NB4 (cell line): ENCODE data around the gene ADCY5.

Experiments
- DNase-seq: peaks from one replicate; pipeline ENCODE4 v3.0.0; 2010; ENCODE audit warnings: low read depth
- H3K4me3 ChIP-seq: one replicate; pipeline ENCODE4 v1.5.1; 2011; ENCODE audit warnings: mild to moderate bottlenecking, low read depth, low read length, moderate library complexity
- MYC ChIP-seq: IDR thresholded peaks from 2 replicates; pipeline ENCODE4 v1.6.1; 2011; ENCODE audit warnings: low read depth, low read length
- POLR2A ChIP-seq: IDR thresholded peaks from 2 replicates; pipeline ENCODE4 v1.6.1; 2011; ENCODE audit warnings: mild to moderate bottlenecking; ENCODE audit not compliant: insufficient read length; ENCODE audit errors: extremely low read depth
- TF ChIP-seq, protein P1 (sequence below): IDR thresholded peaks from 2 replicates; pipeline ENCODE4 v1.6.1; 2011; ENCODE audit warnings: low read depth, low read length
- TF ChIP-seq, protein P2 (sequence below): IDR thresholded peaks from one replicate; pipeline ENCODE4 v1.5.1; 2012; ENCODE audit warnings: low read depth, low read length

Gene ADCY5

DNA sequence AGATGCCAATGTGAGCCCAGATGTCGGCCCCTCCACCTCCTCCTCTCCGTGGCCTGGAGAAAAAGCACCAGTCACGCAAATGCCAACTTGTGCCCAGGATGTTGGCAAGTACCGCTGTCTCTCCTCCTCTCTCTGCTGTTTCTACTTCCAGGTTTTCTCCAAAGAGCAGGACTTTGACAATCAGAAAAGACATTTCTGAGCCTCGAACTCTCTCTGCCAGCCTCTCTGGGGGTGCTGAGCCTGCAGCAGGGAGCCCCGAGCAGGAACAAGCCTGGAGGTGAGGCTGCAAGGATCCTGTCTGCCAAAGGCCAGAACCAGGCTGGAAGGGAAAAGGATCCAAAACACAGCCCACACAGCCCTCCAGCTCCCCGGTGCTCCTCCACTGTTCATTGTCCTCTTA lies 157.5 kb downstream of the ADCY5 start:
- TF ChIP-seq, protein P1, sequence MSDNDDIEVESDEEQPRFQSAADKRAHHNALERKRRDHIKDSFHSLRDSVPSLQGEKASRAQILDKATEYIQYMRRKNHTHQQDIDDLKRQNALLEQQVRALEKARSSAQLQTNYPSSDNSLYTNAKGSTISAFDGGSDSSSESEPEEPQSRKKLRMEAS: no peak
- TF ChIP-seq POLR2A (no peak), MYC (no peak)
- TF ChIP-seq, protein P2, sequence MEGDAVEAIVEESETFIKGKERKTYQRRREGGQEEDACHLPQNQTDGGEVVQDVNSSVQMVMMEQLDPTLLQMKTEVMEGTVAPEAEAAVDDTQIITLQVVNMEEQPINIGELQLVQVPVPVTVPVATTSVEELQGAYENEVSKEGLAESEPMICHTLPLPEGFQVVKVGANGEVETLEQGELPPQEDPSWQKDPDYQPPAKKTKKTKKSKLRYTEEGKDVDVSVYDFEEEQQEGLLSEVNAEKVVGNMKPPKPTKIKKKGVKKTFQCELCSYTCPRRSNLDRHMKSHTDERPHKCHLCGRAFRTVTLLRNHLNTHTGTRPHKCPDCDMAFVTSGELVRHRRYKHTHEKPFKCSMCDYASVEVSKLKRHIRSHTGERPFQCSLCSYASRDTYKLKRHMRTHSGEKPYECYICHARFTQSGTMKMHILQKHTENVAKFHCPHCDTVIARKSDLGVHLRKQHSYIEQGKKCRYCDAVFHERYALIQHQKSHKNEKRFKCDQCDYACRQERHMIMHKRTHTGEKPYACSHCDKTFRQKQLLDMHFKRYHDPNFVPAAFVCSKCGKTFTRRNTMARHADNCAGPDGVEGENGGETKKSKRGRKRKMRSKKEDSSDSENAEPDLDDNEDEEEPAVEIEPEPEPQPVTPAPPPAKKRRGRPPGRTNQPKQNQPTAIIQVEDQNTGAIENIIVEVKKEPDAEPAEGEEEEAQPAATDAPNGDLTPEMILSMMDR: no peak
- DNase-seq: no peak
- H3K4me3 ChIP-seq: no peak overlapping the region

DNA sequence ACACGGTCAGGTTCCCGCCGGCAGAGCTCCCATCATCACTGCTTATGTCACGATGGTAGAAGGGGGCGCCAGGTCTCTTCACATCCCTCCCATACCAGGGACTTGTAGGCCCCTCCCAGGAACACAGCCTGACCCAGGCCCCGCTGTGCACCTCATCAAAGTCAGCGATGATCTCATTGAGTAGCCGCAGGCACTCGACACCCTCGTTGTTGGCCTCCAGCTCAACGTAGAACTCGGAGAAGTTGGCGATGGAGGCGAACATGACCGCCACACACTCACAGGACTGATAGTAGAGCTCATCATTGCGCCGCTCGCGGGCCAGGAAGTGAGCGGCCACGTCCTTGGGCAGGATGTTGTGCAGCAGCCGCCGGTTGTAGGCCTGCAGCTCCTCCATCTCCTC lies 157.9 kb downstream of the ADCY5 start:
- no peak for TF ChIP-seq MYC
- TF ChIP-seq, protein P1: no peak
- no peak for TF ChIP-seq POLR2A
- no peak overlapping the region for H3K4me3 ChIP-seq
- no peak for DNase-seq

DNA sequence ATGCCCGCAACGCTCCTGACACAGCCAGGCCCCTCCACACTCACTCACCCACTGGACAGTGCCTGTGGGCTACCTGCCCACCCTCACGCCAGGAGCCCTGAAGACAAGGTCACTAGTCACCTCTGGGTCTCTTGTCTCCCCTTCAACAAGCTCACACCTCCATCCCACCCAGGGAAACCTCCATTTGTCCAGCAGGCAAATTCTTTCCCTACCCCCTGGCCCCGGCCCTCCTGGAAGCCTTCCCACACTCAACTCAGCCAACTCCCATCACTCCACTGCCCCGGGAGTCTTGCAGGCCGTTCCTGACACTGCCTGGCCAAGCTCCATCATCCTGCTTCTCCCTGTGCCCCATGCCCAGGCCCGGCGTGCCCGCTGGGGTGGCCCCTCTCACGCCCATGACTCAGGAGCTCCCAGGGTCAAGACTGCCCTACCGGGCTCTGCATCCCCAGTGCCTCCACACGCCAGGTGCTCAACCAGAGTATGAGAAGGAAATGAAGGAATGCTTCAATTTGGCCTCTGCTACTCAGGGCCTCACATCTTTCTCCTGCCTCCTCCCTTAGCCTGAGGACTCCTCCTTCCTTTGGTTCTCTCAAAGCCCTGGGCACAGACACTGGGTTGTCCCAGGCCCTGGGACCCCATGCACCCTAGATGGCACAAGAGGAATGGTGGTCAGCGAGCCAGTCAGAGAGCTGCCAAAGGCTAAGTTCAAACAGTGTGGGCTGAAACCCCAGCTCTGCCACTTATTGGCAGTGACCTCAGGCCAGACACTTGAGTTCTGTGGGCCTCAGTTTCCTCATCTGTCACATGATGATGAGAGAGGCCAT lies 158.6 kb downstream of the ADCY5 start:
- DNase-seq: no peak
- no peak for TF ChIP-seq POLR2A
- TF ChIP-seq, protein P2: no peak
- TF ChIP-seq, protein P1: no peak
- TF ChIP-seq MYC: no peak
- no peak overlapping the region for H3K4me3 ChIP-seq

DNA sequence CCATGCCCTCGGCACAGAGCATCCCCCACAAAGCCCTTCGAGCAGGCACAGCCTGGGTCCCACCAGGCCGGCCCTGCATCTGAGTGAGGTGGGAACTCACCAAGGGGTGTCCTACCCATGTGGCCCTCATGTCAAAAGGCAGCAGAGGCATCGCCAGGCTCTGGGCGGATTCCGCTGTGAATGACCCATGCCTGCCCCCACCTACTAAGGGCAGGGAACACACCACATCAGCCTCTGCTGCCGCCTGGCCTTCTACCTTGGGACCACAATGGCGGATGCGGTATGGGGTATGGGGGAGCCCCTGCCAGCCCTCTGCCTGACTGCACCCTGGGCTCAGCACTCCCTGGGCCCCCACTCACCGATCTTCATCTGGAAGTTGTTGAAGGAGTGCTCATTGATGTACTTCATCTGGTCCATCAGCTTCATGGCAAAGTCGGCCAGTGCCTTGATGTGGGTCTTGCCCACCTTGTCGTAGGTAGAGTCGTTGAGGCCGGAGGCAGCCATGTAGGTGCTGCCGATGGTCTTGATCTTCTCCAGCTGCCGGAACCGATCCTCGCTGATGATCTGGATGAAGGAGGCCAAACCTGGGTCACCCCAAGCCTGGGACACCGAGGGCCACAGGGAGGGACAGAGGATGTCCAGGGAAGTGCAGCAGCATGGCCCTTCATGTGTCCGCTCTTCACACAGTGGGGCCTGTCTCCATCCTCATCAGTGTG lies 159.3 kb downstream of the ADCY5 start:
- TF ChIP-seq, protein P1: no peak
- TF ChIP-seq, protein P2: no peak
- TF ChIP-seq MYC: no peak
- no peak for TF ChIP-seq POLR2A
- DNase-seq: no peak
- no peak overlapping the region for H3K4me3 ChIP-seq

DNA sequence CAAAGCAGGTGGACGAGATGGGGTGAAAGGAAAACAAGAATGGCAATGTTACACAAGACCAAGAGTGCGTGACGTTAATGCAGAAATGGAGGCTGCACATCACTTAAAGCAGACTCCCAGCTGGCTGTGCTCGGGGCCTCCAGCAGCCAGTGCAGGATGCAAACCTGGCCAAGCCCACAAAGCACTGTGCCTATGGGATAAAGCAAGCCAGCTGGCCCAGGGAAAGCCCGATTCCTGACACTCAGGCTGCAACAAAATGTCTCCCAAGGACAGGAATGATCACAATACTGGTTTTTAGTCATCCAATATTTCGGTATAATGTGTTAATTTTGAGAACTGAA lies 161.0 kb downstream of the ADCY5 start:
- DNase-seq: no peak
- no peak for TF ChIP-seq POLR2A
- TF ChIP-seq, protein P1: no peak
- no peak for TF ChIP-seq MYC
- TF ChIP-seq, protein P2: no peak
- no peak overlapping the region for H3K4me3 ChIP-seq
